Kidney glomerular epithelial cell (primary cell): Measurements from ENCODE around the gene CLPSL2.

Experiments used
- DNase-seq: peaks from one replicate; lab custom pipeline; 2025; lab: John Stamatoyannopoulos, UW

Gene CLPSL2

DNA sequence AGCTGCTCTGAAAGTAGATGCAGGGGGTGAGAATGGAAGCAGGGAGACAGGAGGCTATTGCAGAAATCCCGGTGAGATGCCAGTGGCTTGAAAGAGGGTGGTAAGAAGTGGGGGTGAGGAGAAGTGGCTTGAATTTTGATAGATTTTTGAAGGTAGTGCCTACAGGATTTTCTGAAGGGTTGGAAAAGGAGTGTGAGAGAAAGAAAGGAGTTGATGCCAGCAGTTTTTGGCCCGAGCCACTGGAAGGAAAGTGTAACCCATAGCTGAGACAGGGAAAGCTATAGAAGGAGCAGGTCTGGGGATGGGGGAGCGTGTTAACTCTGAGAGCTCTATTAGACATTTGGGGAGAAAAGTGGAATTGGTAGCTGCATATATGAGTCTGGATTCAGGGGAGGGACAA is 29.9 kb upstream of the CLPSL2 start:
- no peak for DNase-seq

DNA sequence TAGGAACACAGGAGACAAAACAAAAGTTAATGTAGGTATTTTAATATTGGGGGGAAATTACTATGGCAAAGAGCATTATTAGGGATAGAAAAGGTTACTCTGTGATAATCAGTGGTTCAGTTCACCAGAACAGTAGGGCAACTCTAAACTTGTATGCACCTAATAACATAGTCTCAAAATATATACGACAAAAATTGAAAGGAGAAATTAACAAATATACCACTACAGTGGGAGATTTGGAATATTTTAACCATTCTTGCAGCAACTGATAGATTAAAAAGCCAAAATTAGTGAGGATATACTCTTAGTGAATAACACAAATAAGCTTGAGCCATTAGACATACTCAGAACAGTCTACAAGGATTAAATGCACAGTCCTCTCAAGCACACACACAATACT is 28.5 kb upstream of the CLPSL2 start:
- no peak for DNase-seq

DNA sequence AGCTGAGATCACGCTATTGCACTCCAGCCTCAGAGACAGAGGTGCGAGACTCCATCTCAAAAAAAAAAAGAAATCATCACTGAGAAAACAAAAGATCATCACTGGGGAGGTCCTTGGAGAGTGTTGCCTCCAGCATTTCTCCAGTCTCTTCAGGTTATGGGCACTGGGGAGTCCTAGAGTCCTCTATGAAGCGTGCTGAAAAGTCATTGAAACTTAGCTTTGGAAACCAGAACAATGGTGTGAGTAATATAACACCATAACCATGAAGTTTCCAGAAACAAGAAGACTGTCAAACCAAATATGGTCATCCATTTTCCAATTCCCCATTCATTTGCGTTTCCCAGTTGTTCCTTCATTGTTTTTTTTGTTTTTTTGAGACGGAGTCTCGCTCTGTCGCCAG is 25.8 kb upstream of the CLPSL2 start:
- no peak for DNase-seq

DNA sequence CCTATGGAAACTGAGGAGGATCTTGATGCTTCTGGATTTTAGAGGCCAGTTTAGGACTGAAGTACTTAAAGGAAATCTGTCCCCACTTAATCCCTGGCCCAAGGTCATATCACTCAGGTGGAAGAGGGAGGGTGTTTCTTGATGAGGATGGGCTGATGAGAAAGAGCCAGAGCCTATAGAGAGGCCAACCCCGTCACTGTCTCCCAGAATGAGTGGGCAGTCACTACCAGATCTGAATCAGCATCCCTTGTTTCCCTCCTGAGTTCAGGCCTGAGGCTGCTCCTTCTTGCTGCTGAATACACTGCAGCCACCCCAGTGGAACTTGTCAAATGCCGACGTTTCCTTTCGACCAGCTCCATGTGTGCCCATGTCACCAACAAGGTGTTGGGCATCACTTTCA is 24.8 kb upstream of the CLPSL2 start:
- DNase-seq: no peak

DNA sequence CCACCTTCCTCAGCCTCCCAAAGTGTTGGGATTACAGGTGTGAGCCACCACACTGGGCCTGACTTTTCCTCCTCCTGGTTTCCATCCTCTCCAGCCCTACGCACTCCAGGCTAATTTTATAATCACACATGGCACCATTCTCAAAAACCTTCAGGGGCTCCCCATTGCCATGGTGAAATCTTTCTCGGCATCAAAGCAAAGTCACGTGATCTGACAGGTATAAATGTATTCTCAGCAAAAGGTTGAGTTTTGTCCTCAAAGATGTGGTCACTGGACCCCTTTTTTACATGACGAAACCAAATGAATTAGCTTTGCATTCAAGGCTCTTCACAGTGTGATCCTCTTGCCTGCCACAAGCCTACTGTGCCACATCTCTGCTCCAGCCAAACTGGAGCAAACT is 24.1 kb upstream of the CLPSL2 start:
- DNase-seq: no peak

DNA sequence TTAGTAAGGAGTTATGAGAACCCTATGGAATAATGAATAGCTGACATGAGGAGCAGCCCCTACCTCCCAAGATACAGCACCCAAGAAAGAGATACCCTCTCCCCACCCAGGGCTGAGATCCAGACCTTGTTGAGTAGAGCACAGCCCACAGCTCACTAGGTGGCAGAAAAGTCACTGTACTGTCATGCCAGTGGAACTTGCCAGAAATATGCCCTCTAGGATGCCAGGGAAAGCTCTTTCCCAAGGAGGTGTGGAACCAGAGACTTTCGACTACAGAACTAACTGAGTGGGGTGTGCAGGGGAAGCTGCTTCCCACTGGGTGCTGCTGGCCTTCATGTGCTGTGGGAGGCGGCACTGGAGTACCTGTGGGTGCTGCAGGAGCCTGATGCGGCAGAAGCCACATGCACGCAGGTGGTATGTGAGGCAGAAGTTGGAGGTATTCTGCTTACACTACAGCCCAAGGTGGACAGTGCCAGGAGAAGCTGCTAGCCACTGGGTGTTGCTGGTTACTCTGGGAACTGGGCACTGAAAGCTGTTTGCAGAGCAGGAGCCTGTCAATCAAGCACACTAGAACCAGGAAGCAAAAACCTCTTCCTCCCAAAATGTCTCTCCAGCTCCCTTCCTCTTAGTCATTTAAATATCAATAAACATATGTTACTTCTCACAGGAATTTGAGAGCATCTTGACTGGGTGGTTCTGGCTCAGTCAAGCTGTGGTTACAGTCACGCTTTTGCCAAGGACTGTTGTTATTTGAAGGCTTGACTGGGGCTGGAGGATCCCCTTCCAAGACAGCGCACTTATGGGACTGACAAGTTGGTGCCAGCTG is 21.7 kb upstream of the CLPSL2 start:
- no peak for DNase-seq

DNA sequence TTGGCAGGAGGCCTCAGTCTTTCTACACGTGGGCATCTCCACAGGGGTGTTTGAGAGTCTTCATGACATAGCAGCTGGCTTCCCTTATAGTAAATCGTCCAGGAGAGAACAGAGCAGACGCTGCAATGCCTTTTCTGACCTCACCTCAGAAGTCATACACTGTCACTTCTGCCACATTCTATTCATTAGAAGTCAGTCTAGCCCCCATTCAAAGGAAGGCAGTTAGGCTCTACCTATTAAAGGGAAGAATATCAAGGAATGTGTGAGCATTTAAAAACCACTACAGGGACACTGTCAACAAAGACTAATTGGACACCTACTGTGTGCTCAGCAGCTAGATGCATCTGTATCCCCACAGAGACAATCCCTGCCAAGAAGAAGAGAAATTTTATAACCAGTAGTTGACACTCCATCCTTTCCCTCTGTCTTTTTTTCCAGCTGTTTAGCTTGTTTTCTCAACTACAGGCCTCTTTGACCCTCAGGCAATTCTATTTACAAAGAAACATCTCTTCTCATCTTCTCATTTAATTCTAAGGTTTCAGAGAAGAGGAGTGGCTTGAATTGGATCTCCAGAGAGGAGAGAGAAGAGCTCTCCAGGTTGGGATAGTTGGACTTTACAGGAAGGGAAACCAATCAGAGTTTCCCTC is 21.0 kb upstream of the CLPSL2 start:
- no peak for DNase-seq

DNA sequence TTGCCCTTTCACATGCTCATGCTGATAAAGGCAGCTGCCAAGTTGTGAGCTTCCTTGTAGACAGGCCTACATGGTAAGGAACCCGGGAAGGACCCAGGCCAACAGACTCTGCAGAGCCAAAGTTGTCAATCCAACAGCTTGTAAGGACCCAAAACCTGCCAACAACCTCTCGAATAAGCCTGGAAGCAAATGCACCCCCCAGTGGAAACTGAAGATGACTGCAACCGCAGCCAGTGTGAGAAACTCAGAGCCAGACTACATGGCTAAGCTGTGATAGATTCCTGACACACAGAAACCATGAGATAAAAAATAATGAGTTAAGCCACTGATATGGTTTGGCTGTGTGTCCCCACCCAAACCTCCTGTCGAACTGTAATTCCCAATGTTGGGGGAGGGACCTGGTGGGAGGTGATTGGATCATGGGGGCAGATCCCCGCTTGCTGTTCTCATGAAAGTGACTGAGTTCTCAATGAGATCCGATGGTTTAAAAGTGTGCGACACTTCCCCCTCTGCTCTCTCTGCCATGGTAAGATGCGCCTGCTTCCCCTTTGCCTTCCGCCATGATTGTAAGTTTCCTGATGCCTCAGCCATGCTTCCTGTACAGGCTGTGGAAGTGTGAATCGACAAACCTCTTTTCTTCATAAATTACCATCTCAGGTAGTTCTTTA is 18.8 kb upstream of the CLPSL2 start:
- DNase-seq: no peak

DNA sequence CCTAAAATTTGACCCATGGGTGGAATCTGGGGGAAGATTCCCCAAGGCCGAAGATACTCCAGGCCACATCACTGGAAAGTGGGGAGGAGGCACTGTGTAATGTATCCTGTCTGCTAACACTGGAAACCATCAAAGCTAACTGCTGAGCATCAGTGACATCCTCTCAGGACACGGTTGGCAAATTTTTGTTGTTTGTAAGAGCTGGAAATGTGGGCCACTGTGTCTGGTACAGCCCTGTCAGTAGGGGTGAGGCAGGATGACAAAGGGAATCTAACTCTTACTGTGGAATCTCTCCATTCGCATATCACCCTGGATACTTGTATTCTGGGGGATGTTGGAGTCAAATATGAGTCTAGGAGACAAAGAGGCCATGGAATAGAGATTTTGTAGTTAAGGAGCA is 17.0 kb upstream of the CLPSL2 start:
- DNase-seq: no peak

DNA sequence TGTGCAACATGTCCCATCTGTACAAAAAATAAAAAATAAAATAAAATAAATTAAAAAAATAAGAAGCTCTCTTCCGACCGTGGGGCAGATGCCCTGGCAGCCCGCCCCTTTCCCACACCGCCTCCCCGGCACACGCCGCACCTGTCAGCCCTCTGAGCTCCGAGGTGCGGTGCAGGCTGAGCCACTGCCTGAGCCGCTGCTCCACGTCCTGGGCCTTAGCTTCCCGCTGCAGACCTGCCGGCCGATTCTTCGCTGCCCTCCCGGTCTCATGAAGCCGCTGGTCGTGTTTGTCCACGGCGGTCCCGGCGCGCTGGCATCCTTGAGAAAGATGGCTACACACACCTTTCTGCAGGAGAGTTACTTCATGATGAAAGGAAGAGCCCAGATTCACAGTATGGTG is 10.7 kb upstream of the CLPSL2 start:
- no peak for DNase-seq

DNA sequence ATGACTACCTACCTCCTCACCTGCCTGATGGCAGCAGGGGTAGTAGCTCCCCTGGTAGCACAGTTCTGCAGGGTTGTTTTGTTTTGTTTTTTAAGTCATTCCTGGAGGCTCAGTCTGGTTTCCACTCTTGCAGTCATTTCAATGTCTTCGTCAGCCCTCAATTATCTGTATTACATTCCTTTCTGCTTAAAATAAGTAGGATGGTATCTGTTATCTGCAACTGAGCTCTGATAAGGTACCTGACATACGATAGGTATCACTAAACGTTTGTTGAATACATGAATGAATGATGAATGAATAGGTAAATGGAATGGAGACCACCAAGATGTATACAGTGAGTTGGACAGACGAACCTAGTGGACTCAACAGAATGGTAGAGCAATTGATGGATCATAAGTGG is 7.2 kb upstream of the CLPSL2 start:
- DNase-seq: no peak

DNA sequence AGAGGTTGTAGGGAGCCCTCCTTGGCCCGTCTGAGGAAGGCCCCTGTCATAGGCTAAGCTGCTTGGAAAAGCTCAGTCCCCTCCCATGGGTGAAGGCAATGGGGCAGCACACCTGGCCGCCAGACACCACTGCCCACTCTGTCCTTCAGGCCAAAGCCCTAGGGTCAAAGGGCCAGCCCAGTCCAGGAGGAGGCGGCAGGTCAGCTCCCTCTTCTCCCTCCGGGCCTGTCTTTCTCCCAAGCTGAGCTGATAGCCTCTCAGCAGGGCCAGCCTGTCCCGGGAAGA is 5.1 kb upstream of the CLPSL2 start:
- DNase-seq: no peak

DNA sequence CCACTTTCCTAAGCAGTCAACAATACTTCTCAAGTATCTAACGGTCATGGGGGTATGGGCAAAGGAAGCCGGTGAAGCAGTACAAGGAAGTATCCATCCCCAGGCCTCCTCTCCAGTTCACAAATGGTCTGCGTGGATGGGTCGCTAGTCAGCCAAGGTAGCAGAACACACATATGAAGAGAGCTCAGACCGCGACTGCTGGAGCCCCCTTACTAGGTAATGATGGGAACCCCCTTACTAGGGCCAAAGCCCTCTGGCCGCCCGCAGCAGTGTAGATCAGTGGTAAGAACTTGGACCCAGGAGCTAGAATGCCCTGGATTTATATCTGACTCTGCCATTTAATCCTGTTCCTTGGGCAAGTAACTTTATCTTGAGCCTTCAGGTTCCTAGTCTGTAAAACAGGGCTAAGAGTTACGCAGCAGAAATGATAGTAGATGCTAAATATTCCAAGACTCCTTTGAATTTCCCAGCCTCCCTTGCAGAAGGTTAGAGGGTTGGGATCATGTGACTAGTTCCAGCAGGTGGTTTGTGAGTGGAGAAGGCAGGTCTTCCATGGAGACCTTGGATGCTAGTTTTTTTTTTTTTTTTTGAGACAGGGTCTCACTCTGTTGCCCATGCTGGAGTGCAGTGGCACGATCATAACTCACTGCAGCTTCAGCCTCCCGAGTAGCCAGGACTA is 2.1 kb upstream of the CLPSL2 start:
- no peak for DNase-seq

DNA sequence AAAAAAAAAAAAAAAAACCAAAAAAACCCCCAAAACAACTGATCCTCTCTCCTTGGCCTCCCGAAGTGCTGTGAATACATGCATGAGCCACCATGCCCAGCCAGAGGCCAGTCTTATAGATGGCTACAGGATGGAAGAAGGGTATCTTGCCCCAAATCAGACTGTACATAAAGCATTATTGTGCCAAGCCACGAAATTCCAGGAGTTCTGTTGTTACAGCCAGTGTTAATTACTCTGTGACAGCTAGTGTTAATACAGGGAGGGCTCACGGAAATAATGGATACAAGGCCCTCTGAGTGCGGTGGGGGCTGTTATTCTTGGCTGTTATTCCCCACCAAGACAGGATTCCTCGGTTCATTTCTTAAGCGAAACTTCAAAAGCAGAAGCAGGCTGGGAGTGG is 1.4 kb upstream of the CLPSL2 start:
- DNase-seq: peak; percentile 11

DNA sequence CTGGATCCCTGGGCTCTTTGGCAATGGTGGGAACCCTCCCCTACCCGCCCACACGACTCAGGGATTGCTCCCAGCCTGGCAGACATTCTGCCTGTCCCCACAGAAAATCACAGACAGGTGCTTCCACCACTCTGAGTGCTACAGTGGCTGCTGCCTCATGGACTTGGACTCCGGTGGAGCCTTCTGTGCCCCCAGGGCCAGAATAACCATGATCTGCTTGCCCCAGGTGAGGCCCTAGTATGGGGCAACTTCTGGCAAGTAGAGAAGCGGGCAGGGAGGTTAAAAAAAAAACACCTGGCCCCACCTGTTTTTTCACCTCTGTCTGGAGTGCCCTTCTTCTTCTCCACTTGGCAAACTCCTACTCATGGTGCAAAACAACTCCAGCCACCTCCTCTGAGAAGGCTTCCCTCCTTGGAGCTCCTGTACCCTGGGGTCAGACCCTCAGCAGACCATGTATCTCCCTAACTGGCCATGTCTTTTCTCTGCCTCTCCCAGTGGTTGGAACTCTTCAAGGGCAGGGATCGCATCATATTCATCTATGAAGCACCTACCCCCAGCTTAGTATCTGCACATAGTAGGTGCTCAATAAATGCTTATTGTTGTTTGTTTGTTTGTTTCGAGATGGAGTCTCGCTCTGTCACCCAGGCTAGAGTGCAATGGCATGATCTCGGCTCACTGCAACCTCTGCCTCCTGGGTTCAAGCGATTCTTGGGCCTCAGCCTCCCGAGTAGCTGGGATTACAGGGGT is 1.1 kb downstream of the CLPSL2 start:
- DNase-seq: no peak

DNA sequence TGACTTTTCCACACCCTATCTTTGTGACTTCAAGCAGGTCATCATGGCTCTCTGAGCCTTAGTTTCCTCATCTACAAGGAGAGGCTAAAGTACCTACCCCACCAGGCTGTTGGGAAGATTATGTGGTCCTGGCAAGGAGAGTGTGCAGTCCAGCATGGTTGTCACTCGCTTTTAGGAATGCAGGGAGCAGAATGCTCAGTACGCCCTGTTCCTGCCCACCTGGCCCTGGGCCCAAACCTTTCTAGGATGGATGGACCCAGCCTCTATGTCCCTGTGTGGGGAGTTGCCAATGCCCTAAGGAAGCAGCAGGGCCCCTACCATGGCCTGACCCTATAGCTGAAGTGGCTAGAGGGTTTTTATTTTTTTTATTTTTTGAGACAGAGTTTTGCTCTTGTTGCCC is 2.0 kb downstream of the CLPSL2 start:
- DNase-seq: no peak

DNA sequence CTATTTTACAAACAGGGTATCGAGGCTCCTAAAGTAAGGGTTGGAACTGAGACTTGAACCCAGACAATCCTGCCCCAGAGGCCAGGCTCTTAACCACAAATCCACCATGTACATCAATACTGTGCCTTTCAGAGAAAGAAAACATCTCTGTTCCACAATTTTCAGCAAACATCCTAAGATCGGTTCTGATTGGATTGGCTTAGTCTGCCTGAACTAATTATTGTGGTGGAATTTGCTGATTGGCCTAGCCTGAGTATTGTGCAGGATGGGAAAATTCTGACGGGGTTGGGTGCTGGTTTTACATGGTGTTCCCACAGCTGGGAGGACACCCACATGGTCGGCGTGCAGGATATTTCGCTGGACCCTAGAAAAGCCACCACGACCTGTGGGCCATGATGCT is 4.3 kb downstream of the CLPSL2 start, which contains the start of gene CLPSL1:
CLPSL1 (plus strand) TSS at position 301 of the 400 bp plus-strand sequence; CDS start at position 393, 92 bp downstream.
- no peak for DNase-seq

DNA sequence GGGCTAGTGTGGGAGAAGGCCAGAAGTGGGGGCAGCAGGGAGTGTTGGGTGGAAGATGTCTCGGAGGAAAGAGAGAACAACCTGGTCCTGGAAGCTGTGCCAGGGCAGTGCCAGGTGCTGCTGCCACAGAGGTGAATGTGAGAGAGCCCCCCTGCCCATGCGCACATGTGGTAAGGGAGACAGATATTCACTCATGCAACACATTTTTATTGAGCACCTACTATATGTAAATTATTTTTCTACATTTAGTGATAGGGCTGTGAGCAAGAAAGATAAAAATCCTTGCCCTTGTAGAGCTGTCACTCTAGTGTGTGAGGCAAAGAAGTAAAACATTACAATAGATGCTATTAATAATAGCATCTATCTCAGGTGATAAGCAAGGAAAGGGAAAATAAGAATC is 4.9 kb downstream of the CLPSL2 start:
- DNase-seq: no peak

DNA sequence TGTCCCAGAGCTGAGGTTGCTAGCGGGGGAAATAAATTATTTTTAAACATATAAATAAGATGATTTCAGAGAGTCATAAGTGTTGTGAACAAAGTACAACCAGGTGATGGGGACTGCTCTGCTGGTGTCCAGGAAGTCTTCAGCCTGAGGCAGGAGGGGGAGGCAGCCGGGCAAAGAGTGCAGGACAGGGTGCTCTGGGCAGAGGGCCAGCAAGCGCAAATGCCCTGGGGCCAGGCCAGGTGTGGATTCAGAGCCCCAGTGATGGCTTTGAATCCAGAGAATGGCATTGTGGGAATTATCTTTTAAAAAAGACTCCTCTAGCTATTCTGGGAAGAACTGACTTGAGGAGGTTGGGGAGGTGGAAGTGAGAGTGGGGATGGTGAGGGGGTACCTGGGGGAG is 6.0 kb downstream of the CLPSL2 start:
- no peak for DNase-seq

DNA sequence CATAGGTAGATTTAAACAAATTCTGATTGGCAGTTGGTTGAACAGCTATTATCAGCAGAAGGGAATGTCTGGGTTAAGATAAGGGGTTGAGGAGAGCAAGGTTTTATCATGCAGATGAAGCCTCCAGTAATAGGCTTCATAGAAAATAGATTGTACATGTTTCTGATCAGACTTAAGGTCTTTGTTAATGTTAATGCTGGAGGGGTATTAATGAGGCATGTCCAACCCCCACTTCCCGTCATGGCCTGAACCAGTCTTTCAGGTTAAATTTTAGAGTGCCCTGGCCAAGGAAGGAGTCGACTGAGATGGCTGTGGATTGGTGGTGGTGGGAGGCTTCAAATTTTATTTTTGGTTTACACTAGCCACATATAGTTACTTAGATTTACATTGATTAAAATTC is 7.8 kb downstream of the CLPSL2 start:
- no peak for DNase-seq

DNA sequence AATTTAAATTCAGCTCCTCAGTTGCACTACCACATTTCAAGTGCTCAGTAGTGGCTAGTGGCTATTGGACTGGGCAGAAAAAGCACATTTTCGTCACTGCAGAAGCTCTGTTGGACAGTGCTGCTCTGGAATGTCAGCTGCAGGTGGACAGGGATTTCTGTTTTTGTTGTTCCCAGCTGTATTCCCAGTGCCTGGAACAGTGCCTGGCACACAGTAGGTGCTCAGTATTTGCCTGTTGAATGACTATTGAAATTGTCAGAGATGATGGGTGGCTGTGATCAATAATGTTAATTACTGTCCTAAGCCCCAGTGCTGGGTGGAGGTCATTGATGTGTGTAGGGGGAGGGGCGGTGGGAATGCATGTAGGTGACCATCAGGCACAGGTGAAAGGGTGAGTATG is 9.9 kb downstream of the CLPSL2 start:
- no peak for DNase-seq

DNA sequence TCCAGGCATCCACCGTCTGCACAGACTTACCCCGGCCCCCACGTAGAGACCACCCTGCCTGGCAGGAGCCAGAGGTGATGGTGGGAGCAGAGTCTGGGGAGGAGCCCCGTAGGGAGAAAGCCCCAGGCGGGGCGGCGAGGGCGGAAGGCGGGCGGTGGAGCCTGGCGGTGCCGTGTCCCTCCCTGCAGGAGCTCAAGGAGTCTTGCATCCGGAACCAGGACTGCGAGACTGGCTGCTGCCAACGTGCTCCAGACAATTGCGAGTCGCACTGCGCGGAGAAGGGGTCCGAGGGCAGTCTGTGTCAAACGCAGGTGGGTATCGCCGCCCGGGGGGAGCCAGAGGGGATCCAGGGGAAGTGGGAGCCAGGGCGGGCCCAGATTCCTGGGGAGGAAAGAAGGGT is 10.4 kb downstream of the CLPSL2 start:
- no peak for DNase-seq
